Stimulated activated CD4-positive, alpha-beta T cell treated with anti-CD3 and anti-CD28 coated beads, Interleukin-1b, Interleukin-23, amount 100 ng/mL, for 4 hours (primary cell): ENCODE data around the gene ARL15.
"Not testable (repeated sequence)": the region's sequence is repeated elsewhere in the genome, so short reads cannot be mapped to it uniquely, and the experiment has no call there.

Experiments used
- DNase-seq, 2 donors: peaks; one replicate each; pipeline ENCODE4 v3.0.0-alpha.2; 2020; ENCODE audit warnings: low read depth in 2 of 2

ARL15 gene

GRCh38 chr5:53900677-53901076 lies 409.7 kb downstream of the ARL15 start:
- DNase-seq: no peak

DNA sequence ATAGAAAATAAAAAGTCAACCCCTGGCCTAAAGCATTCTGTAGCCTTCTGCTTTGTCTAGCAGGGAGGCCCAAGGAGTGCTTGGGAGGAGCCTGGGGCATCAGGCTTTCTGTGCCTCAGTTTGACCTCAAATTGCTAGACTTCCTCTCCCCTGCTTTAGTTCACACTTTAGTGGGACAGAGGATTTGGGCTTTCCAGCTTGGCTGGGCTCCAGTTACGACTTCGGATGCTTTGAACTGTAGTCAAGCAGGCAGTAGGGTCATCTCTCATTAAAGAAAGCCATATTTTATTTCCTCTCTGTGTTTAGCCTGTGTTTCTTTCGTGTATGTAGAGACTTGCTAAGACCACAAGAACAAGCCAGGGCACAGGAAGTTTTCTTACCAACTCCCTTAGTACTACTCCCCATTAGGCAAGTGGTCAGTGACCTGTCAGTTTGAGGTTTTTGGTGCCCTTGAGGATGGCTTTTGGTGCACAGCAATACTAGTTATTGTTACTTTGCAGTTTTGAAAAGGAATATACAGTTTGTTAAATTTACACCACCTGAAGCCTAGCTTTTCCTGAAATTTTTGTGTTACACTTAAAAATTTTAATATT lies 415.2 kb downstream of the ARL15 start:
- DNase-seq: no peak

DNA sequence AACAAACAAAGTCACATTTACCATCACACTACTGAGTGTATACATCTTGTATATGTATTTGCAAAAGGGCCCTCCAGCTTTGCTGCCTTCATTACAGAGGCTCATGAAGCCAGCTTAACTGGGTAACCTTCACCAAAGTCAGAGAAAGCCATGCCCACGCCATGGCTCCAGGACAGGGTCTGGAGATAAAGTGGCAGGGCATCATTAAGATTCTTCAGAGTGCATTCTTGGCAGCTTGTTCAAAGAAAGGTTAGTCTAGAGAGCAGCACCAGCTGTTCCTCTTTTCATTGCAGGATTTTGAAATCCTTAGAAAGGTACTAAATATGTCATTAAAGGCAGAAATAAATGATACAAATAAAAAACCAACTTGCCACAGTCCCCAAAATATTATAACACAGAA lies 416.7 kb downstream of the ARL15 start:
- no peak for DNase-seq

DNA sequence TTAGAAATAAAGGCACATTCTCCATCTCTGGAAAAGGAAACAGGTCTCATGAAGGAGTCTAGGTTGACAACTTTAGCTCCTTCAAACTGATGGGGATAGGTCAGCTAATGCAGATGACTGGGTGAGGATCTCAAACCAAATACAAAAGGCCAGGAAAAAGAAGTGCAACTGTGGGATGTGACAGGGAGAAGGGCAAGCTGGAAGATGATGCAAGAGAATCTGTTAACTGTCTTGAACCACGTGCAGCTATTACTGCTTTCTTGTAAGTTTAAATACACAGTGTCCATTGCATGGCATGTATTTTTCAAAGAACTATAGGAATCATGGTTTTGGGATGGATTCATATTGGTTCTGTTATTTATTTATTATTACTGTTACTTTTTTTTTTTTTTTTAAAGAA lies 418.1 kb downstream of the ARL15 start:
- DNase-seq: no peak

DNA sequence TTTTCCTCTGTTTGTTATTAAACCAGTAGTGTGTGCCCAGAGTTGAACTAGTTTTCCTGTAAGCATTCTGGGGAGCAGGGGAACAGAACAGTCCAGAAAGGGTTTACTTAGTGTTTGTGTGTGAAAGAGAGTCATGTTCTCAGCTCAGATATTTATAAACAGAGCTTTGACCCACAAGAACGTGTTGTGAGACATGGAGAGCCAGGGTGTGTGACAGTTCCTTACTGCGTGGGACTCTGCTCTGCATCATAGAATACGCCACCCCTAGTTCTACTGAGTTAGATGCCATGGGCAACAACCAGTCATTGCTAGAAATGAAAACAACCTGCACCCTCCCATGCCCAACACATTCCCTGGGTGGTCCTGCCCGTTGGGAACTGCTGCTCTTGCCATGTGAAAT lies 419.2 kb downstream of the ARL15 start:
- DNase-seq: no peak

GRCh38 chr5:53890490-53890889 lies 419.9 kb downstream of the ARL15 start:
- no peak for DNase-seq

GRCh38 chr5:53884844-53885243 lies 425.5 kb downstream of the ARL15 start:
- no peak for DNase-seq

GRCh38 chr5:53884417-53884816 lies 426.0 kb downstream of the ARL15 start:
- DNase-seq: no peak

DNA sequence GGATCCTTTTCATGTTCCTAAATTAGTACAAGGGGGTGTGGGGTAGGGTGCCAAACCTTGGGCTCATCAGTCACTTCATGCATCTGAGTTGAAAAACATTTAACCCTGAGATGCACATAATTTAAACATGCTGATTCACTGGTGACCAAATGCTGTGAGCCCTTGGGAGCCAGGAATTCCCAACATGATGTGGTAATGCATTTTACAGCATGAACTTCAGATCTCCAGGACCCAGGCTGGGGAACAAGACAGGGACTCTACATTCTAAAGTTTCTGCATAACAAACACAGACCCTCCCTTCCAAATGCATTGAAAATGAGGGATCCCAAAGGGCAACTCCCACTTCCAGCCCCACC lies 427.7 kb downstream of the ARL15 start:
- DNase-seq: no peak

GRCh38 chr5:53882006-53882675 lies 428.2 kb downstream of the ARL15 start:
- no peak for DNase-seq

DNA sequence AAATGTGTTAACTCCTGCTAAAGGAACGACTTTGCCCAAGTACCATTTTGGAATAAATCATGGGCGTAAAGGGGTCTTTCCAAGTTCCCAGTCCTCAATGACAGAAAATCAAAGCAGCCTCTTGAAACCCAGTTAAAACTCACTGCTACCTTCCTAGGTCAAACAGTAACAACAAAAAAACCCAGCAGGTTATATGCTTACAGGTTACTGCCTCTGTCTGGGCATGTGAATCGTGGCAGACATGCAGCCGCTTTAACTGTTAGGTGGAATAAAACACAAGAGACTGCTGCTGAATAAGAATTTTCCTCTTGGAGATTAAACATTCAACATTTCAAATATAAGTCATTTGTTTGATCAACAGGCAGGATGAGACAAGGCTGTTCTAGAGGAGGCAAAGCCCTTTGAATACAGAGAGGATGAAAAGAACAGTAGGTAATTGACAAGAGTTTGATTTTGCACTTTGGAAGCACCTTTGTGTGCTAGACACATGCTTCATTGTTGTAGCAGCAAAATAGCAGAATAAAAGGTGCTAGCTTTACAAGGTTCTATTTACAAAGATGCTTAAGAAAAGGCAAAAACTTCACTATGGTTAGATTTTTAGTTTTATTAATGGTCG lies 430.6 kb downstream of the ARL15 start:
- no peak for DNase-seq

DNA sequence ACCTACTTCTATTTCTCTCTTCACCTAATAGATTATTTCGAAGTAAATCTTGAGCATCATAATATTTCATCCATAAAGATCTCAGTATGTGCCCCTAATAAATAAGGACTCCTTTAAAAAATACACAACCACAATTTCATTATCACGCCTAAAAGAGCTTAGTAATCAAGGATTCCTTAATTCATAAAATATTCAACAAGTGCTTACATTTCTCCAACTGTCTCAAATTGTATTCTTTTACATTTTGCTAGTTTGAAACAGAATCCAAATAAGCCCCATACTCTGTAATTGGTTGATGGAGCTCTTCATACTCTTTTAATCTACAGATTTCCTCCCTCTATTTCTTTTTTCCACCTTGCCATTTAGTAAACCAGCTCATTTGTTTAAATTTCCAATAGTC lies 432.4 kb downstream of the ARL15 start:
- DNase-seq: no peak

GRCh38 chr5:53877243-53877642 lies 433.1 kb downstream of the ARL15 start:
- DNase-seq: no peak

DNA sequence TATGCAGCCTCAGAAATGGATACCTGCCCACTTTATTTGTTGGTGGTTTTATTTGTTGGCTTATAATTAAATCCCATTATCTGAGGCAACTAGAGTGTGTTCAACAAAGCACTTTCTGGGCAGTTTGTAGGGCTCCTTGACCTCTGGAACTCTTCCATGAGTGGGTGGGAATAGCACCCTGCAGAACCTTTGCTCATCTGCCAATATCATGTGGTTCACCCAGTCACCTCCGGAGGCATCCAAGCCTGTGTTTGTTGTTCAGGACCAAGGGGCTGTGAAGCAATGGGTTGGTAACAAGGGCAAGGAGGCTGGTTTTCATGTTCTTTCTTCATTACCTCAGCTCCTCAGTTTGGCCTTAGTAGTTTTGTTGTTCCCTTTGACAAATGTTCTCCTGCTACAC lies 436.0 kb downstream of the ARL15 start:
- DNase-seq: no peak

GRCh38 chr5:53873235-53873634 lies 437.1 kb downstream of the ARL15 start:
- no peak for DNase-seq

DNA sequence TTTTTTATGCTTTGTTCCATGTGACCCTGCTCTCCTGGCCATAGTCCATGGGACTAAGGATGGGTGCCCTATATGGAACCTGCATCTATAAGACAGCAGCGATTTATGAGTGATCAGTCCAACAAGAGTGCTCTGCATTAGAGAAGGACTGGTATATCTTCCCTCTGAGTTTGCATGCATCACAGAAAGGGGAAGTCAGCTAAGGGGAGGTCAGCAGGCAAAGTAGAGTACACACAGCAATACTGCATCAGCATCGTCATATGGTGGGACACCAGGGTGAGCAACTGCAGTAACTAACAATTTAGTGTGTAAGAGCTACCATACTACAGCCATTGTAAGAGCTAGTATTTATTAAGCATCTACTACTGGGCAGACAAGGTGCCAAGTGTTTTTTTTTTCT lies 438.6 kb downstream of the ARL15 start:
- DNase-seq: no peak

DNA sequence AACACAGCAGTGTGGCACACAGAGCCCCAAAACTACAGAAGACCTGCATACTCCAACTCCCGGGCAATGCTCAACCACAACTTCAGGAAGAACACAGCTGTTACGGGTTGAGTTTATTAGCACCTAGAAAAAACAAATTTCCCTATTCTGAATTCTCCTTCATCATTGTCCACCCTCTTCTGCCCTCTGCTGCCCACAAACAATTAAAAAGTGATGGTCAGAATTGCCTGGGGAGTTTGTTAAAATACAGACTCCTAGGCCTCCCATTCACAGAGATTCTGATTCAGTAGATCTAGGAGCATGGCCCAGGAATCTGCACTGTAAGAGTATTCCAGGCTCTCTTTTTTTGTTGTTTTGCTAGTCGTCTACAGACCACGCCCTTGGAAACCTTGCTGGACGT lies 439.3 kb downstream of the ARL15 start:
- no peak for DNase-seq

DNA sequence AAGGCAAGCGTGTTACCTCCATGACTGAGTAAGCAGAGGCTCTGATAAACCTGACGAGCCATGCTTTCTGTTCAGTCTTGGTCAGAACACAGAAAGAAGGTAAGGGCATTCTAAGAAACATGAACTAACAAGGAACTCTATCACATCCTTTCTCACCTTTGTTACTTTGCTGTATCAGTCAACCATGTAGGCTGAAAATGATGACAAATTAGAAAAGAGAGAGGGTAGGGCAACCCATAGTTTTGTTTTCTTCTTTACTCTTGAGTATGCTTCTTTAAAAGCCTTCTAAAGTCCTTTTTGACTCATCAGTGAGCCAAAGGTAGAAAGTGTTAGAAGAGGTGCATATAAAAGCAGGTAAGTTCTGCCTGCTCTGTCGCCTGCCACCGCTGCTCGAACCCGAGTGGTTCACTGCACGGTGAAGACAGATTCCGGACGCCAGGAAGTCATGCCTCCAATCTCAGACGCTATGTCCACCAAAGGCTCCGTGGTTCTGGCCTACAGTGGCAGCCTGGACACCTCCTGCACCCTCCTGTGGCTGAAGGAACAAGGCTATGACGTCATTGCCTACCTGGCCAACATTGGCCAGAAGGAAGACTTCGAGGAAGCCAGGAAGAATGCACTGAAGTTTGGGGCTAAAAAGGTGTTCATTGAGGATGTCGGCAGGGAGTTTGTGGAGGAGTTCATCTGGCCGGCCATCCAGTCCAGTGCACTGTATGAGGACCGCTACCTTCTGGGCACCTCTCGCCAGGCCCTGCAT lies 451.5 kb downstream of the ARL15 start:
- no peak for DNase-seq

- no peak for DNase-seq
Observed at GRCh38 chr5:53856506-53856905, 453.9 kb downstream of the ARL15 start.

- DNase-seq: not testable (repeated sequence)
Observed at GRCh38 chr5:53836851-53837430, 473.4 kb downstream of the ARL15 start.

DNA sequence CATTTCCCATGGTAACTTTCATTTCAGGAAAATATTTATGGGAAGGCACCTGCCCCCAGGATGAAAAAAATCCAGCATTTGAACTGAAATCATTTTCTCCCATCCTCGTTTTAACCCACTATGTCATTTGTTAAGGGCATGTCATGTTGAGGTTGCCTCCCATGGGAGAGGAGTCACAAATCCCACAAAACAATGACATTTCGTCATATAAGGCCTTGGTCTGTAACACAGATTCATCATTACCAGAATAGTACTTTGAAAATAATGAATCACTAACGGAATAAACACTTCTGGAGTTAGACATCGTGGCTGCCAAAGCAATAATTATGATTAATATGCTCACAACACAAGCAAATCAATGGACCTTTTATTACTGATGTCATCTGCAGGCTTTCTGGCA lies 475.9 kb downstream of the ARL15 start:
- no peak for DNase-seq
